NCI-H2171 treated with DMSO at 0.1 percent for 48 hours (cell line): ENCODE data around the gene MGAM2.
A peak's percentile ranks its signal among the peaks of the same experiment; 100 is the strongest.
"Not testable (repeated sequence)": the region's sequence is repeated elsewhere in the genome, so short reads cannot be mapped to it uniquely, and the experiment has no call there.

Experiments
- DNase-seq: peaks from one replicate; lab custom pipeline; 2025; lab: John Stamatoyannopoulos, UW

MGAM2 gene

DNA sequence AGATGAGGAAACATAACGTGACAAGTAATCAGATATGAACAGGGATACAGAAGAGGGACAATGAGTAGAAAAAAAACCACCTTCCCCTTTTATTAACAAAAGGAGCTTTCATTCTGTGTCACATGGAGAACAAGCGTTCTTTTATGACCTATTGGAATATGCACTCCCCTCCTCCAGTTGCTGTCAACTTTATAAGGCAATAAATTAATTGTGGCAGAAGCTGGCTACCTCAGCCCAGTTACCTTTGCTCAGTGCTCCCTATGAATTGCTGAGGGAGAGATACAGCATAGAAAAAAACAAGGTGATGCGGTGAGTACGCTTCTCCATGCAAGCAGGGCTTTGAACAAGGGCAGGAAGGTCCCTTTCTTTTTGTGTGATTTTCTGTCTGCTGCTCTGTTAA, at the start of gene MGAM2:
MGAM2 (plus strand) TSS at position 220 of the 400 bp plus-strand sequence. CDS start 5,156 bp downstream, outside the sequence.
- no peak for DNase-seq

DNA sequence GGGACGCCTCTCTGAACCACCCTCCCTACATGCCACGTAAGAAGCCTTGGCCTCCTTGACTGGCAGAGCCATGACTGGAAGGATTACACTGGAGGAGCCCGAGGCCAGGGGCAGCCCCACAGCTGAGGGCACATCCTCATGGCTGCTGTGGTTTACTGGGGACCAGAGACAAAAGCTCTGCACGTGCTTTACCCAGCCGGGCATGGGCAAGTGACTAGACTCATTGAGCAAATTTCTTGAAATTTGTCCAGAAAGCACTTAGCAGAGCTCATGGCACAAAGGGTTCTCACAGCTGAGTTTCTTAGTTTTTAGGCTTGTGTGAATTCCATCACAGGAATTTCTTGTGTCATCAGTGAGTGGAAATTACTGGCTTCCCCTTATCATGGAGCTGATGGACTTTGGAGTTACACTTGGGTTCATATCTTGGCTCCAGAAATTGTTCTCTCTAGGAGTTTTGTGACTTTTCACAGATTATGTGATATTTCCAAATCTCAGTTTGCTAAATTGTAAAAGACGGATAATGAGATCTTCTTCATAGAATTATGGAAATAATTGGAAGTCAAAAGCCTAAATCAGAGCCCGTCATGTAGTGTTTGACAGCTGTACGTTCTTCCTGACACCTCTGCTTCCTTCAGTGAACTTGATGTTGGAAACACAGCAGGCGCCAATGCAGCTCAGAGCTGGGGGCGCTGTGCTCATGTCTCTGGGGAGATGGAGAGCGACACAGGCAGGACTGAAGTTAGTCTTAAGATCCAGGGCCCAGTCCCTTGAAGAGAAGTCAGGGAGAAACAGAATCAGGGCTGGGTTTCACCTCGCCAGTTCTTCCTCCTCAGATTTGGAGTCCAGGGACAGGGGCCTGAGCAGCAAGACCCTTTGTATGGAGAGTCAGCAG, 47.7 kb upstream of the MGAM2 start:
- DNase-seq, result no peak

DNA sequence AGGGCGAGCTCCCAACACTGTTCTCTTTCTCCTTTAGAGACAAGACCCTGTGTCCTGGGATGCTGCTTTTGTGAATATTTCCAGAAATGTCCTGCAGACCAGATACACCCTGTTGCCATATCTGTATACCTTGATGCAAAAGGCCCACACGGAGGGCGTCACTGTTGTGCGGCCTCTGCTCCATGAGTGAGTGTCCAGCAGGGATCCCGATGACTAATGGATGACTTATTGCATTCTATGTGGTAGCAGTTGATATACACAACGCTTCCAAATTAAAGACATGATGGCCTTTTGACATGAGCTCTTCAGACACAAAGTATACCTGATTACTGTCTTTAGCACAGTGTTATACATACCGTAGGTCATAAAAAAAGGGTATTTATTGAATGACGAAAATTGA, 45.0 kb upstream of the MGAM2 start:
- DNase-seq, result no peak

- no peak for DNase-seq
Measured at GRCh38 chr7:142077762-142078161, 33.8 kb upstream of the MGAM2 start.

DNA sequence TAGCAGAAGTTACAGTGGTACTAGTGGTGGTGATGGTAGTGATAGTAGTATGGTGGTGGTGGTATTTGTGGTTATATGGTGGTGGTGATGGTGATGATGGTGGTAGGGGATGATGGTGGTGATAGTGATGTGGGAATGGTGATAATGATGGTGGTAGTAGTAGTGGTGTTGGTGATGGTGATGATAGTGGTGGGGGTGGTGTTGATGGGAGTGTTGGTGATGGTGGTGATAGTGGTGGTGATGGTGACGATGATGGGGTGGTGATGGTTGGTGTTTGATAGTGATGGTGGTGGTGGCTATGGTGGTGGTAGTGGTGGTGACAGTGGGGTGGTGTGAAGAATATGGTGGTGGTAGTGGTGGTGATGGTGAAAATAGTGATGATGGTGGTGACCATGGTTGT, 27.9 kb upstream of the MGAM2 start:
- no peak for DNase-seq

DNA sequence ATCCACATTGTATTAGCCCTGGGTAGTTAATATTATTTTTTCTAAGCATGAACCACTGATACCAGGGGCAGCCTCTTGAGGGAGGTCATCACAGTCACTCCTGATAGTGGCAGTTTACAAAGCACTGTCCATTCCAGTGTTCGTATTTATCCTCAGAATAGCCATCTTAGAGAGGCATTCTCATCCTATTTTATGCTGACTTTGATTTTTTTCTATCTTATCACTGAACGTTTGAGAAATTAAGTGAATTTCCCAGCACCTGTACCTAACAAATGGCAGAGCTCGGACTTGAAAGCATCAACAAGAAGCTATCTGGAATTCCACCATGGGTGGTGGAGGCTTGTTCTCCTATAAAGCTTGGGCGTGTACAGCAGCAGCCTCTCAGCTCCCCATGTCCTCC, 26.1 kb upstream of the MGAM2 start:
- DNase-seq, result no peak

GRCh38 chr7:142088022-142088714, 23.4 kb upstream of the MGAM2 start:
- peak; percentile 90 for DNase-seq

- no peak for DNase-seq
Measured at GRCh38 chr7:142089035-142089434, 22.5 kb upstream of the MGAM2 start.

DNA sequence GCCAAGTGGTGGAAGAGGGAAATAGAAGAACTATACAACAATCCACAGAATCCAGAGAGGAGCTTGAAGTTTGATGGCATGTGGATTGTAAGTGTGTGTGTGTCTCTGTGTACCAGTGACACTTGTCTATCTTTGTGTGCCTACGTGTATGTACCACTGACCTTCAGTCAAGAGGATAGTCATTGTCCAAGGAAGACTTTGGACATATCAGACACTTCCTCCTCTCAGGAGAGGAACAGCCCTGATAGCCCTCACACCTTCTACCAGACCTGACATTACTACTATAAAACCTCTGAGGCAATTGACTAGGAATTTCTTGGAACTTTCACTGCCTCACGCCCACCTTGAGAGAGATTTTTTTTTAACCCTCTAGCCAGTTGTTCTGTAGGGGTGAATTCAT, 19.6 kb upstream of the MGAM2 start:
- no peak for DNase-seq

DNA sequence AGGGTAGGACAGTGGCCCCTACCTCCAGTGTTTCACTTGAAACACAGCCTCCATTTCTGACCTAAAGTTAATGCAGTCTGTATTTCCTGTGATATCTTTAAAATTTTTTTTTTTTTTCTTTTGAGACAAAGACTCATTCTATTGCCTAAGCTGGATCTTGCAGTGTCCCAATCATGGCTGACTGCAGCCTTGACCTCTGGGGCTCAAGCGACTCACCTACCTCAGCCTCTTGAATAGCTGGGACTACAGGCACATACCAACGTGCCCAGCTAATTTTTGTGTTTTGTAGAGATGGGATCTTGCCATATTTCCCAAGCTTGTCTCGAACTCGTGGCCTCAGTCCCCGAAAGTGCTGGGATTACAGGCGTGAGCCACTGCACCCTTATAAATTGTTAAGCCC, 16.7 kb upstream of the MGAM2 start:
- no peak for DNase-seq

DNA sequence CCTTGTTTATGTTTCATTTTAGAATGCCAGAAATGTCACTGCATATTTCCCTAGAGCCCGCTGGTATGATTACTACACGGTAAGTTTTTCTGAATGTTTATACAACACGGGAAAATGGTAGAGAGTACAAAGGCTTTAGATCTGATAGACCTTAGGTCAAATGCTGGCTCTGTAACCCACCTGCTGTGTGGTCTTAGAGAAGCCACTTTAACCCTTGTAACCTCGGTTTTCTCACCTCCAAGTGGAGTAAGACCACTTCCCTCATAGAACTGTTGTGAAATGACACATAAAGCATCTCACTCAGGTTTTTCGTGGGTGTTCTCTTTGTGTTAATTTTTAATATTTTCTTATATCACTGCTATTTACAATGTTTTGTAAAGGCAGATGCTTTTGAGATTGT, 13.9 kb upstream of the MGAM2 start:
- no peak for DNase-seq

GRCh38 chr7:142098004-142098403, 13.5 kb upstream of the MGAM2 start:
- no peak for DNase-seq

- not testable (repeated sequence) for DNase-seq
Measured at GRCh38 chr7:142099347-142099746, 12.2 kb upstream of the MGAM2 start.

GRCh38 chr7:142100634-142101033, 10.9 kb upstream of the MGAM2 start:
- no peak for DNase-seq

- DNase-seq, result not testable (repeated sequence)
Measured at GRCh38 chr7:142101794-142102193, 9.7 kb upstream of the MGAM2 start.

DNA sequence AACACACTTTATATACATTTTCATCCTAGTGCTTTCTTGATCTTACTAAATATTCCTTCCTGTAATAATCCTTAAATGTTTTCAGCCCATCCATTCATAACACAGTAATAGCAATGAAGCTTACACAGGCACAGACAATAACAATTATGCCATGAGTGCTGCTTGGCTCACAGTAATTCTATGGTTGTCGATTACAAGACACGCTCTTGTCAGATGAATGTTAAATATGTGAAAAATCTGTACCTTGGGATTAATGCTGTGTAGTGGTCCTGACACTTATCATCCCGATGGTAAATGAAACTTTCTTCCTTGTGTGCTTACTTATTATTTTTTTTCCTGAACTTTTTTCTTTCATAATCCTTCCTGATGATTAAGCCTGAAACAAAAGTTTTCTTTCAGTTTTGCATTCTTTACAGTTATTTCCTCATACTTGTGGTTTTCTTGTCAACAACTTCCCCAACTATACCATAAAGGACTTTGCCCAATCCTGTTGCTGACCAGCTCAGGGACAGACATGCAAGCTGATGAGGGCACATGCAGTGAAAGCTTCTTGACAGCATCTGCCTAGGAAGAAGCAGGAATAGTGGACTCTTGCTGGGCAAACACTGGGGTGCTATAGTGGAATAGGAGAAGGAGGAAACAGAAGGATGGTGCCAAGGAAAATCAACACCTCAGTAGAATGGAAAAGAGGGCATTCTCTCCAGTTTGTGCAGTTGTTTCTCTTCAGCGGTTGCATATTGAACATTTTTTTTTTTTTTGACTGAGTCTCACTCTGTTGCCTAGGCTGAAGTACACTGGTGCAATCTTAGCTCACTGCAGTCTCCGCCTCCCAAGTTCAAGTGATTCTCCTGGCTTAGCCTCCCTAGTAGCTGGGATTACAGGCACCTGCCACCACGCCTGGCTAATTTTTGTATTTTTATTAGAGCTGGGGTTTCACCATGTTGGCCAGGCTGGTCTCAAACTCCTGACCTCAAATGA, 6.7 kb upstream of the MGAM2 start:
- no peak for DNase-seq

- no peak for DNase-seq
Measured at GRCh38 chr7:142108728-142109505, 2.6 kb upstream of the MGAM2 start.

- no peak for DNase-seq
Measured at GRCh38 chr7:142110098-142110497, 1.4 kb upstream of the MGAM2 start.

DNA sequence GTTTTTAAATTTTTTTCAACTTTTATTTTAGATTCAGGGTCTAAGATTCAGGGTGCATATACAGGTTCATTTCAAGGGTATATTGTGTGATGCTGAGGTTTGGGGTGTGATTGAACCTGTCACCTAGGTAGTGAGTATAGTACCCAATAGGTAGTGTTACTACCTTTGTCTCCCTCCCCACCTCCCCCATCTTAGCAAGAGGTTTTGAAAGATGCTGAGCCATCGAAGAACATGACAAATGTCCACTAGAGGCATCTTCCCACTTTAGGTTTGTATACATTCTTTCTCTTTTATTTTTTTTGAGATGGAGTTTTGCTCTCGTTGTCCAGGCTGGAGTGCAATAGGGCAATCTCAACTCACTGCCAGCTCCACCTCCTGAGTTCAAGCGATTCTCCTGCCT, 880 bp upstream of the MGAM2 start:
- no peak for DNase-seq

- no peak for DNase-seq
Measured at GRCh38 chr7:142112086-142112485, 568 bp downstream of the MGAM2 start.

GRCh38 chr7:142114207-142114606, 2.7 kb downstream of the MGAM2 start:
- no peak for DNase-seq
